Fibroblast of skin of left quadriceps (primary cell): ENCODE results near the gene RND3.

Experiments
- DNase-seq, 2 experiments: peaks; one replicate each; pipeline ENCODE4 v3.0.0-alpha.2; 2013; ENCODE audit warnings: low read depth in 2 of 2

Gene RND3

GRCh38 chr2:150441784-150442183 is 45.7 kb downstream of the RND3 start:
- DNase-seq: no peak

- no peak for DNase-seq
Measured at GRCh38 chr2:150441226-150441625, 46.2 kb downstream of the RND3 start.

- DNase-seq: no peak
Measured at GRCh38 chr2:150438654-150439053, 48.8 kb downstream of the RND3 start.

- no peak for DNase-seq
Measured at GRCh38 chr2:150438041-150438440, 49.4 kb downstream of the RND3 start.

- no peak for DNase-seq
Measured at GRCh38 chr2:150432312-150432625, 55.2 kb downstream of the RND3 start.

GRCh38 chr2:150431561-150432311 is 55.7 kb downstream of the RND3 start:
- no peak for DNase-seq

- no peak for DNase-seq
Measured at GRCh38 chr2:150429384-150429961, 58.0 kb downstream of the RND3 start.

GRCh38 chr2:150428641-150429040 is 58.8 kb downstream of the RND3 start:
- no peak for DNase-seq

GRCh38 chr2:150427298-150427697 is 60.2 kb downstream of the RND3 start:
- no peak for DNase-seq

GRCh38 chr2:150426724-150427123 is 60.7 kb downstream of the RND3 start:
- no peak for DNase-seq

GRCh38 chr2:150426315-150426714 is 61.2 kb downstream of the RND3 start:
- no peak for DNase-seq

GRCh38 chr2:150425121-150425955 is 62.1 kb downstream of the RND3 start:
- DNase-seq: no peak

- DNase-seq: peak in 1 of 2 experiments; percentile 4
Measured at GRCh38 chr2:150424406-150424805, 63.1 kb downstream of the RND3 start.

- no peak for DNase-seq
Measured at GRCh38 chr2:150421126-150421651, 66.3 kb downstream of the RND3 start.

GRCh38 chr2:150418916-150419315 is 68.6 kb downstream of the RND3 start:
- DNase-seq: no peak
